Measurements from ENCODE around the gene ITGB4. TPM values are rescaled to one million over a fixed set of nuclear protein-coding genes. Genes with fewer than 3 reads are reported as not detected.
A peak's percentile ranks its signal among the peaks of the same experiment; 100 is the strongest.

Gene ITGB4
- total RNA-seq, 1 experiment from 2014 or later: 5.3 TPM

- peak overlapping the region in 1 of 3 experiments; percentile 21; a peak in 1 of 7 replicates for H3K27ac Mint-ChIP-seq
- H3K23me2 ChIP-seq (ENCODE audit: insufficient read length, low read depth, low read length, poor library complexity, severe bottlenecking): peaks cover 11% of the 10 kb centered on the region
- H3K36me3 Mint-ChIP-seq (ENCODE audit: insufficient read depth in 1 of 3, low read depth in 3 of 3): no peaks in the 10 kb centered on the region; a peak in 1 of 7 replicates
- H3K14ac ChIP-seq (ENCODE audit: insufficient read depth, low read length): no peak overlapping the region
- H3K4ac ChIP-seq (ENCODE audit: low read depth, low read length): no peak overlapping the region
- no peak overlapping the region for H2BK12ac ChIP-seq (ENCODE audit: insufficient read length, low read depth, low read length)
- H3K18ac ChIP-seq (ENCODE audit: insufficient read length, low read depth, low read length): no peak overlapping the region
- H2AFZ ChIP-seq (ENCODE audit: low read length): no peak overlapping the region
- H3K4me1 Mint-ChIP-seq: peaks cover 4 to 8% of the 10 kb centered on the region in 2 experiments
- no peaks in the 10 kb centered on the region for H3K79me2 ChIP-seq (ENCODE audit: insufficient read depth, low read length)
- H3K79me1 ChIP-seq (ENCODE audit: insufficient read depth, low read depth, low read length, poor library complexity, severe bottlenecking): no peaks in the 10 kb centered on the region
- H3K4me1 ChIP-seq (ENCODE audit: insufficient read depth, low read length): no peaks in the 10 kb centered on the region; the same call in 1 of the 2 replicates
- WGBS (ENCODE audit: extremely low coverage, insufficient read length, low lambda C conversion rate): no CpG with 5 or more reads among the region's 18 CpGs
- no peaks in the 10 kb centered on the region for H4K20me1 ChIP-seq (ENCODE audit: control insufficient read depth, insufficient read depth, insufficient read length)
- H3K27me3 Mint-ChIP-seq (ENCODE audit: low read depth): peaks cover 32% of the 10 kb centered on the region
- H3K4me2 ChIP-seq (ENCODE audit: insufficient read depth, insufficient read length, low read length): no peak overlapping the region
- no peak for TF ChIP-seq CTCF (conservative IDR thresholded peaks at IDR 0.05)
- H2BK15ac ChIP-seq (ENCODE audit: low read depth, low read length): no peak overlapping the region
- no peak overlapping the region for H2BK5ac ChIP-seq (ENCODE audit: insufficient read length, low read length)
- H2AK5ac ChIP-seq (ENCODE audit: insufficient read length, low read length): no peak overlapping the region
- H3K27ac ChIP-seq (ENCODE audit: insufficient read length, low read depth, low read length): no peak overlapping the region
- no peak overlapping the region for H3K9ac ChIP-seq (ENCODE audit: extremely low read depth, insufficient read length, low read length)
- no peaks in the 10 kb centered on the region for H3K9me3 ChIP-seq (ENCODE audit: control insufficient read depth, low read depth, low read length)
- H3K9me3 Mint-ChIP-seq: no peaks in the 10 kb centered on the region
- no peak overlapping the region for H3K4me3 Mint-ChIP-seq
- no peak overlapping the region for H4K91ac ChIP-seq (ENCODE audit: insufficient read length, low read depth, low read length)
- H4K5ac ChIP-seq (ENCODE audit: insufficient read length, low read depth, low read length): no peak overlapping the region
- H4K8ac ChIP-seq (replicated peaks; ENCODE audit: insufficient read length, low read depth, low read length): no peak overlapping the region
- DNase-seq: no peak
- H3K27me3 ChIP-seq (ENCODE audit: insufficient read depth, low read length): peaks cover 4% of the 10 kb centered on the region; the same call in 1 of the 2 replicates
- no peak overlapping the region for H3K56ac ChIP-seq (ENCODE audit: insufficient read length, low read depth, low read length)
- no peak overlapping the region for H2BK120ac ChIP-seq (ENCODE audit: low read depth, low read length, poor library complexity, severe bottlenecking)
- no peak overlapping the region for H2BK20ac ChIP-seq (ENCODE audit: low read depth, low read length, poor library complexity, severe bottlenecking)
- H3K23ac ChIP-seq (ENCODE audit: insufficient read length, low read depth, low read length): no peak overlapping the region
- no peak overlapping the region for H3T11ph ChIP-seq (ENCODE audit: low read length)
These were observed 2.1 kb downstream of the ITGB4 start for GRCh38 chr17:75723171-75723930.
